T follicular helper cell (primary cell): ENCODE results near the gene IGBP1.
"Not testable (repeated sequence)": the region's sequence is repeated elsewhere in the genome, so short reads cannot be mapped to it uniquely, and the experiment has no call there.

Experiments
- DNase-seq: peaks from one replicate; pipeline ENCODE4 v3.0.0-alpha.2; 2020; ENCODE audit warnings: low read depth

Gene IGBP1

DNA sequence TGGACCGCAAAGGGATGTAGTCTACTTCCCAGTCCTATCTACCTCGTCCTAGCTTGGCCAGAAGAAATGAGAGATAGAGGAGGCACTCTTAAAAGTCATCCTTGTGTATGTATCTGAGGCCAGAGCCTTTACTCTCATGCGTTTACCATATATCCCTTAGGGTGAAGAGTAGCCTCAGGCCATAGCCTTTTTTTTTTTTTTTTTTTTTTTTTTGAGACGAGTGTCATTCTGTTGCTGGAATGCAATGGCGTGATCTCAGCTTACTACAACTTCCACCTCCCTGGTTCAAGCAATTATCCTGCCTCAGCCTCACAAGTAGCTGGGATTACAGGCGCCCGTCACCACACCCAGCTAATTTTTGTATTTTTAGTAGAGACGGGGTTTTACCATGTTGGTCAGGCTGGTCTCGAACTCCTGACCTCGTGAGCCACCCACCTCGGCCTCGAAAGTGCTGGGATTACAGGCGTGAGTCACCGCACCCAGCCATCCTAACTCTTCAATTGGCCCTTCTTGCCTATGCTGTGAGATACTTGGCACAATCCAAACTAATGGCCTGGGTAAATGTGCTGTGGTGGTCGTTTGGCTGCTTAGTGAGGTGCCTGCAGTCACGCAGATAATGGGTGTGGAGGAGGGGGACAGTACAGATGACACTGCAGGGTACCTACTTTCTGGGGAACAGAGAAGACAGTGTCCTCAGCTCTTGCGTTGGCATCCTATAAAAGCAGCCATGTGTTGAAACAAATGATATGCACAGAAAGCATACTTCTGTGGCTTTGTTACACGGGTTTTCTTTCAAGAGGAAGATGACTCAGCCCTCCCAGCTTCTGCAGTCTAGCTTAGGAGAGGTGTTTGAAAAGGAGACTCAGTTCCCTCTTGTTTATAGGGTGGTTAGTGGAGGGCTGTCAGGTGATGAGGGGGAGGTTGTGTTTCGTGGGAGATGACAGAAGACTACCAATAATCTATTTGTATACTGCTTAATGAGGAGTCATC is 33.6 kb downstream of the IGBP1 start:
- no peak for DNase-seq

DNA sequence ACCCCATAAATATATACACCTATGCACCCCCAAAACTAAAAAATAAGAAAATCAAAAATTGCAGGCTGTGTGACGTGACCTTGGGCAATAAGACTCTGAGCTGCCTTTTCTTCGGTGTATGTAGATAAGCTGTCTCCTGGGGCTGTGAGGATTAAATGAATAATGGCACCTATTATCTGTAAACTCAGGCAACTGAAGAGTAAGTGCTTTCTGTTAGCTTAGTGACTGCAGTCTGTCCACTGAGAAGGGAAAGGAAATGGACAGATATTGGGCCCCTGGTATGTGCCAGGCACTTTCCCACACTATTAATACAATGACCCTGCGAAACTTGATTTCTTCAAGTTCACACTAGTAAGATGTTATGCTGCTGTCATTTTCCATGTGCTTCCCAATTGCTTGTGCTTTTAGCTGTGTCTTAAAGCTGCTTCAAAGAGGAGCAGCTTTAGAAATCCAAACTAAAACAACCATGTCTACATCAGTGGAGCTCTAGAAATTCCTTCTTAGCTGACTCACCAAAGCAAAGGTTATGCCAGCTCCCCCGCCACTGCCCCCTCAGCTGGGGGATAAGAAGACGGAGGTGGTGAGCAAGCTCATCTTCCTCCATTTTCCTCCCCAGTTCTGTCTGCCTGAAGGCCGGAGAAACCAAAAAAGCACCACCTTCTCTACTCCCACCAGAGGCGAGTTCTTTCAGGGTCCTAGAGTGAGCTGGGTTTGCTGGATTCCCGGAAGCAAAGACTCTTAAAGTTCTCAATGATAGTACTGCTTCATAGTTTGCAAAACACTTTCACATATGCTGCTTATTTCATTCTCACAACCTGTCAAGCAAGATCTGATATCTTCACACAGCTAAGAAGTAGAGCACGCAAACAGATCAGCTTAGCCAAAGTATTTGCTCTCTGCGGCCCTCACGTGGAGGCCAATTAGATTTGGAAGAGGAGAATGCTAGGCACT is 35.3 kb downstream of the IGBP1 start:
- DNase-seq = no peak

DNA sequence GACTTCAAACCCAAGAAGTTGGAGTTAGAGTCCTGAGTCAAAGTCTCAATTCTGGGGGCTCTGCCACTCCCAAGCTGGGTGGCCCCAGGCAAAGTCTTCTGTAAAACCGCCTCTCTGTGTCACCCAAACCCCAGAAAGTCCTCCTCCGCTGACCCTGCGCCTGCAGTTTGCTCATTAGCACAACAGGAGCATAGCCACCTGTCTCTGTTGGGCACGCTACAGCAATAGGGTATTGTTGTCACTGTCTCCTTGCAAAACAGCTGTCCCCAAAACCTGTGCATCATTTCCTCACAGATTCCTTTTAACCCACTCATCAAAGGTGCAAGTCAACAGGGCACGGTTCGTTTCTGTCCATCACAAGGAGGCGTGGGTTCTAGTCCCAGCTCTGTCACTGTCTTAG is 36.0 kb downstream of the IGBP1 start:
- DNase-seq = no peak

GRCh38 chrX:70171624-70172023 is 38.4 kb downstream of the IGBP1 start:
- no peak for DNase-seq

DNA sequence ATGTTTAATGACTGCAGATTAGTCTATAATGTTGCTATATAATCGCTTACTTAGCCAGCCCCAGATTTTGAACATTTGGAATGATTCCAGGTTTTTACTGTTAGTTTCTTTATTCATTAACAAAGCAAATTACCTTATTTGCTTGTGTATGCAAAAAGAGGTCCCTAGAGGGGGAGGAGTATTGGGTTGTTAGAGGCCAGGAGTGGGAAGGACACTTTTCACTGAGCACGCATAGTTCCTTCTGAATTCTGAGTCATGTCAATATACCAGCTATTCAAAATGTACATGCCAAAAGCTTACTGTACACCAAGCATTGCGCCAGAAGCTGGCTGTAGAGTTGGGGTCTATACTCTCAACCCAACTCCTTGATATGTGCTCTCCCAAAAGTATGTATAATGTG is 39.0 kb downstream of the IGBP1 start:
- no peak for DNase-seq

GRCh38 chrX:70172964-70173363 is 39.7 kb downstream of the IGBP1 start:
- no peak for DNase-seq

DNA sequence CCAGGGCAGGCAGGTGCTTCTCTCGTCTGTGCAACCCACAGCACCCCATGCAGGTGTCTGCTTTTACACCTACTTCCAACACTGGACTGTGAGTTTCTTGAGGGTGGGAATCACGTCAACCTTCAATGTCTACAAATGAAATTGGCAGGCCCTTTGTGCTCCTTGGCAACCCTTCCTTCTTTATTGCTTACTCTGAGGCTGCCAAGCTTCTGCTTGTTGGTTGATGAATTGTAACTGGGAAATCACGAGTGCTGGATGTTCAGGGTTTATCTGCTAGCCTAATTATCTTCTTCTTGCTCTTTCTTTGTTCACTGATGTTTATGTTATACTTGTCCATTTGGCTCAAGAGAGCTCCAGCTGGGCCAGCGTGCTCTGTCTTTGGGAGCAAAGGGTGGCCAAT is 41.5 kb downstream of the IGBP1 start:
- no peak for DNase-seq

DNA sequence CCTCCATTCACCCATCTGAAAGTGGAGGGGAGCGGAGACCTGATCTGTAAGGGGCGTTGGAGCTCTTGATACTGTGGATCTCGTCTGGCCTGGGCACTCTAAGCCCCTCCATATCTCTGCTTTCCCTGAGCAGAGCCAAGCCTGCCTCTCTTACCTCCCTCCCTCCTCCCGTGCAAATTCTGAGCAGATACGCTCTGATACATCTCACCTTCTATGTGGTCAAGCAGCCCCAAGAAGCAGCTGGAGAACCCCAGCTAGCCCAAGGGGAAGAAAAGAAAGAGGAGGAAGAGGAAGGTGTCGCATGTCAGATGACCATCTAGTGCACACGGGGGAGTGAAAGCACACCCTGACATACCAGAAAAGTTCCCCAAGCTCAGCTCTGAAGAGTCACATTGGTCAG is 42.1 kb downstream of the IGBP1 start:
- DNase-seq = no peak

GRCh38 chrX:70176938-70177533 is 43.8 kb downstream of the IGBP1 start, which contains the start of gene DGAT2L6:
TSS of gene DGAT2L6 (plus strand) at chrX:70177483. CDS start at chrX:70177583, 100 bp downstream.
- no peak for DNase-seq

- DNase-seq = no peak
Measured at GRCh38 chrX:70183091-70183490, 49.8 kb downstream of the IGBP1 start.

- no peak for DNase-seq
Measured at GRCh38 chrX:70190225-70190624, 57.0 kb downstream of the IGBP1 start.

DNA sequence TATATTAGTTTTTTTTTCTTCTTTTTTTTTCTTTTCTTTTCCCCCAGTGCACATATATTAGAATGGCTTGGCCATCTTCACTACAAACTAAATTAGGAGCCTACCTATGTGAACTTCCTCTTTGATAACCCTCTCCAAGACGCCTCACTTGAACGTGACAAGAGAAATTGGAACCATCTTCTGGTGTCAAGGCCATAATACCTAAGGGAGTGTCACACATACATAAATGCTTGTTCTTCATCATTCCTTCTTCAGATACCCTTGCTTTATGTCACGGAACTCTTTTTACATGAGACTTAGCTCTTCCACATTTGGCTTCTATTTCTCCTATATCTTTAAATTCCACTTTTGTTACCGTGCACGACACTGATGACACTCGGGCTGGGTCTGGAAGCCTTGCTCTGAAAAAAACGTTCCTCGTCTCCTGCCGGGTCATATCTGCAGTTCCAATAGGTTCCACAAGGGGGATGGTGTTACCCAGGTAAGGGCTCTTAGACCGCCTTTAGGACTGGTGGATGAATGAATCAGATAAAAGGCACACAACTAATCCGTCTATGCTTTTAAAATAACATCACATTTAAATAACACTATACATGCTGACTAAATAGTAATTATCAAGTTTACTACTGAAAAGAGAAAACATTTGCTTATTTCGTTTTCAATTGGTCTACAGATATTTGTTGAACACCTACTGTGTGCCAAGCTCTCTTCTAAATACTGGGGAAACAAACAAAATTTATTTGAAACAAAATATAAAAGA is 63.9 kb downstream of the IGBP1 start:
- peak; percentile 49 for DNase-seq

DNA sequence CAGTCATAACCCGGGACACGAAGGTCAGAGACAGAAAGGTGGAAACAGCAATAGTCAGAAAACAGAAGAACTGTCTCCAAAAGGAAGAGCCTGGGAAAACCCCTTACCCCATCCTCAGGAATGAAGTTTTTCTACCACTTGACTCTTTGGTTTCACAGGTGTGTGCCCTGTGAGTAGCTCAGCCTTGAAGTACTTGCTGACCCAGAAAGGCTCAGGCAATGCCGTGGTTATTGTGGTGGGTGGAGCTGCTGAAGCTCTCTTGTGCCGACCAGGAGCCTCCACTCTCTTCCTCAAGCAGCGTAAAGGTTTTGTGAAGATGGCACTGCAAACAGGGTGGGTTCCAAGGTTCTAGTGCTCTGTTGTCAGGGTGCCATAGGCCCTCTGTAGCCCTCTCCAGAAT is 68.5 kb downstream of the IGBP1 start:
- DNase-seq = no peak

DNA sequence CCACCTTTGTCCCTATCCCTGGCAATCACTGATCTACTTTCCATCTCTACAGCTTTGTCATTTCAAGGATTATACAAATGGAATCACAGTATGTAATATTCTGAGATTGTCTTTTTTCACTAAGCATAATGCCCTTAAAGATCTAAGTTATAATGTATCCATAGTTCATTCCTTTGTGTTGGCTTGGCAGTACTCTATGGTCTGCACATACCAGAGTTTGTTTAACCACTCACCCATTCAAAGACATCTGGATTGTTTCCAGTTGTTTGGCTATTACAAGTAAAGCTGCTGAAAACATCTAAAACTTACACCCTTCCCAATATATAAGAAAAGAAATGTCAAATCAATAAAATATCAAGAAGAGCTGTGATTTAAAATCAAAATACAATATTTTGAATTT is 75.2 kb downstream of the IGBP1 start:
- DNase-seq = no peak

DNA sequence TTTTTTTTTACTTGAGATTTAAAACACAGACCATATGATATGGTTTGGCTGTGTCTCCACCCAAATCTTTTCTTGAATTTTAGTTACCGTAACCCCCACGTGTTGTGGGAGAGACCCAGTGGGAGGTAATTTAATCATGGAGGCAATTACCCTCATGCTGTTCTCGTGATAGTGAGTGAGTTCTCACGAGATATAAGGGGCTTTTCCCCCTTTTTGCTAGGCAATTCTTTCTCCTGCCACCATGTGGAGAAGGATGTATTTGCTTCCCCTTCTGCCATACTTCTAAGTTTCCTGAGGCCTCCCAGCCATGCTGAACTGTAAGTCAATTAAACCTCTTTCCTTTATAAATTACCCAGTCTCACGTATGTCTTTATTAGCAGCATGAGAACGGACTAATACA is 76.3 kb downstream of the IGBP1 start:
- not testable (repeated sequence) for DNase-seq
